SHP77 treated with DMSO at 0.1 percent for 48 hours (cell line): ENCODE measurements around the gene NPDC1.

Source experiments
- DNase-seq: peaks from one replicate; lab custom pipeline; 2025; lab: John Stamatoyannopoulos, UW

Gene NPDC1

GRCh38 chr9:137026384-137026783, 19.6 kb downstream of the NPDC1 start:
- no peak for DNase-seq

- peak; percentile 41 for DNase-seq
Observed at GRCh38 chr9:137025517-137025966, 20.4 kb downstream of the NPDC1 start.

DNA sequence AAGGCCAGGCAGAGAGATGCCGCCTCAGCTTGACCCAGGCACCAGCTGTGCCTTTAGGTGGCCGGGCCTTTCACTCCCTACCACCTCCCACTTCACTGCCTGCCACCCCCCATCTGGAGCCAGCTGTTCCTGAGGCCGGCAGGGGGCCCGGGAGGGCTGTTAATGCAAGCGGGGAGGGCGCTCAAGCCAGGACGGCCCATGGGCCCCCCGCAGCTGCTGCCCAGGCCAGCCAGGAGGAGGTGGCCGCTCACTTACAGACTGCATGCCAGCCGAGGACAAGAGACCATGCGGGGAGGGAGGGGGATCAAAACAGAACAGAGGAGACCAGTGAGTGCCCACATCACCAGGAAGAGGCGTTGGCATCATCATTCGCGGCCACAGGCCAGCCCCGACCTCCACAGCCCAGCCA, 22.4 kb downstream of the NPDC1 start:
- no peak for DNase-seq

DNA sequence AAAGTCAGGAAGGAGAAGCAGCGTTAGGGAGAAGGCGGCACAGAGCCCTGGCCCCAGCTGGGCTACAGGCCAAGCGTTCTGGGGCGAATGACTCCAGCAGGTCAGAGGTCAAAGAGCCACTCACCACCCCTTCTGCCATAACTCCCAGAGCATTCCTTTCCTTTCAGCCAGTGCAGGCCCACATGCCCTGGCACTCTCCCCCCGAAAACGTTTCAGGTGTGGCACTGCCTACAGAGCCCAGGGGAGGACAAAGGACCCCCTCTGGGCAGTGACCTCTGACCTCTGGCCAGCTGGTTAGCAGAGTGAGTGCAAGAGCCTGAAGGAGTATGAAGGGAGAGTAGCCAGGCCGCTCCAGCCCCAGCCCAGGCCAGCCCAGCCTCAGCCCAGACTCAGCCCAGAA, 22.8 kb downstream of the NPDC1 start:
- DNase-seq = no peak

- no peak for DNase-seq
Observed at GRCh38 chr9:137022662-137023008, 23.3 kb downstream of the NPDC1 start.

- DNase-seq = no peak
Observed at GRCh38 chr9:137021979-137022661, 23.9 kb downstream of the NPDC1 start.

DNA sequence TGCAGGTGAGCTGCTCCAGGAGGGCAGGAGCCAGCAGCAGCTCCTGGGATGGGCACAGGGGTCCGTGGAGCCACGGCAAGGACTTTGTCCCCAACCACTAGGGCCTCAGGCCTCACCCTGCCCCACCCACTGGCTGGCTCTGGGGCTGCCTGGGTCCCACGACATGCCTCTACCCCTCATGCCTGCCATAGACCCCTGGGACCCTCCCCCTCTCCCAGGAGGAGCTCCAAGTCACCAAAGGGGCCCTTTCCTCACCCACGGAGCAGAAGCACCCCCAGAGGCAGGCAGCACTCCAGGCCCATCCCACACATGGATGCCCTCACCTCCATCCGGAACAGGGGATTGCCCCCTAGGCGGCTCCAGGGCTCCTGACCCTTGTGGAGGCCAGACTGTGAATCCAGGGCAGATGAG, 24.4 kb downstream of the NPDC1 start:
- DNase-seq = no peak

DNA sequence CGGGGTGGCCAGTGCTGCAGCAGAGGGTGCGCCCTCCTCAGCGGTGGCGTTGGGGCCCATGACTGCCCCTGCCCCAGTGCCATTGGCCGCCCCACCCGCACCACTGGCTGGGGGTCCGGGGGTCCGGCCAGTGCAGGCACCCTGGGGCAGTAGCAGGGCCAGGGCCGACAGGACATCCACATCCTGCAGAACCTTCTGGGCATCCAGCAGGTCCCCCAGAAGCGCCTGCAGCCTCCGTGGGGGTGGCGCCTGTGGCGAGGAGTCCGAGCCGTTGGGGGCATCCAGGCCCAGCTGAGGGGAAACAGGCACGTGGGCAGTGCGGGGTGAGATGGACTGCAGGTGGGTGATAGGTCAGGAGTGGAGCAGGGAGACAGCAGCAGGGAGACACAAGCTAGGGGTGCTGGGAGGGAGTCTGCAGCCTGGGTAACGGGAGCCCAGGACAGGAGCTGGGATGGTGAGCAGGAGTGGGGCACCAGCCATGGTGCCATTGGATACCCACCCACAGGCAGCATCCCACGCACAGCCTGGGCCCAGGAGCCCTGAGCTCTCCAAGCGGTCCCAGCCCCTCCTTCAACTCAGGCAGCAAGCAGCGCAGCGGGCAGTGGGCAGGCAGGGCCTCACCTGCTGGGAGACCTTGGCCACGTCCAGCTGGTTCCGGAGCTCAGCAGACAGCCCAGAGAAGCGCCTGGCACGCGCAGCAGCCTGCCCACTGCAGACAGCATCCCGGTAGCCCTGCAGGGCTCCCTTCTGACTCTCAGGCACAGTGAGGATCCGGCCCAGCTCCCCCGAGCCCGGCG, 25.0 kb downstream of the NPDC1 start:
- no peak for DNase-seq

DNA sequence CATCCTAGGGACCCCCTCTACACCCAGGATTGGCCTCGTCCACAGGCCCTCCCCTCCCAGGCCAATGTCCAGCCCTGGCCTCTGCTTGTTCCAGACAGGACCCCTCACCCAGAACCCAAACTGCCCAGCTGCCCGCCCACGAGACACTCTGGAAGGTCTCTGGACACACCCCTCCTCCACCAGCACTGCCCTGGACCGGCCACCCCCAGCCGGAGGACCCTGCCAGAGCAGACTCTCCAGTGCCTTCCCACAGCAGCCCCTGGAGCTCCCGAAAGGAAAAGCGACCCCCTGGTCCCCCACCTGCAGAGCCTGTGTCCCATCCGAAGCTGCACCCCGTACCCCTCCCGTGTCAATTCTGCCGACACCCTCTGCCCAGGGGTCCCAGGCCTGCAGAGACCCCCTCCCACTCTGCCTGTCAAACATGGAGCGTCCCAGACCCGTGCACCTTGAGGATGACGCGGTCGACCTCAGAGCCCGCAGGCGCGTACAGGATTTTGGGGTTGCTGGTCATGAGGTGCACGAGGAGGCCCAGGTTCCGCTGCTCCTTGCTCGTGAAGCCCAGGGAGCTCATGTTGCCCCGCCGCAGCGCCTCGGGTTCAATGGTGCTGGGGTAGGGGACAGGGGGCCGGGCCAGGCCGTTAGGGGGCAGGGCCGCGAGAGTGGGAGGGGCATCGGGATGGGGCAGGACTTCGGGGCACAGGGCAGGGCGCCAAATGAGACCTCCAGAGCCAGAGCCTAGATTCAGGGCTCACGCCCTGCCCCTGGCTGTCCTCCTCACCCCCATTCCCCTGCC, 25.9 kb downstream of the NPDC1 start:
- DNase-seq = no peak

DNA sequence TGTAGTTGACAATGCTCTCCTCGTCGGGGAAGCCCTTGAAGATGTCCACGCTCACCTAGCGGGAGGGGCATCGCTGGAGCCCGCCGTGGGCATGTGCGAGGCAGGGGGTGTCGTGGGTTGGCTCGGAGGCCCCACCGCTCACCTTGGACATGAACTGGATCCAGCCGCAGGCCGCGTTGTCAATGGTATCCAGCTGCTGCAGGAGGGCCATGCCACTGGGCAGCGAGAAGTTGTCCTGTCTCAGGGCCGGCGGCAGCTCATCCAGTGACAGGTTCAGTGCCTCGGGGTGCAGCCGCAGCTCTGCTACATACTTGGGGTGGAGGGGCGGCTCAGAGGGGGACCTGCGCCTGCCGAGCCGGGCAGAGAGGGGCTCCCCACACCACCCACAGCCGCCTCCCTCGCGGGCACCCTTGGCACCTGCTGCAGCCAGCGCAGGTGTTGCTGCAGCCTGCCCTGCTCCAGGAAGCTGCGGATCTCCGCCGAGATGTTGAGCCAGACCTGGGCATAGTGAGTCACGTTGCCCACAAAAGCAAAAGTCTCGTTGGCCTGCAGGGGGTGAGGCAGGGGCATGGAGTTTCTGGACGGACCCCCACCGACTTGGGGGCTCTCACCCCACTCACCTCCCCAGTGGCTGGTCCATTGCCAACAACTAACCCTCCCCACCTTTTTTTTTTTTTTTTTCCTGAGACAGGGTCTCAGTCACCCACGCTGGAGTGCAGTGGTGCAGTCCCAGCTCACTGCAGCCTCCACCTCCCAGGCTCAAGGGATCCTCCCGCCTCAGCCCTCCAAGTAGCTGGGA, 27.0 kb downstream of the NPDC1 start:
- DNase-seq = no peak

DNA sequence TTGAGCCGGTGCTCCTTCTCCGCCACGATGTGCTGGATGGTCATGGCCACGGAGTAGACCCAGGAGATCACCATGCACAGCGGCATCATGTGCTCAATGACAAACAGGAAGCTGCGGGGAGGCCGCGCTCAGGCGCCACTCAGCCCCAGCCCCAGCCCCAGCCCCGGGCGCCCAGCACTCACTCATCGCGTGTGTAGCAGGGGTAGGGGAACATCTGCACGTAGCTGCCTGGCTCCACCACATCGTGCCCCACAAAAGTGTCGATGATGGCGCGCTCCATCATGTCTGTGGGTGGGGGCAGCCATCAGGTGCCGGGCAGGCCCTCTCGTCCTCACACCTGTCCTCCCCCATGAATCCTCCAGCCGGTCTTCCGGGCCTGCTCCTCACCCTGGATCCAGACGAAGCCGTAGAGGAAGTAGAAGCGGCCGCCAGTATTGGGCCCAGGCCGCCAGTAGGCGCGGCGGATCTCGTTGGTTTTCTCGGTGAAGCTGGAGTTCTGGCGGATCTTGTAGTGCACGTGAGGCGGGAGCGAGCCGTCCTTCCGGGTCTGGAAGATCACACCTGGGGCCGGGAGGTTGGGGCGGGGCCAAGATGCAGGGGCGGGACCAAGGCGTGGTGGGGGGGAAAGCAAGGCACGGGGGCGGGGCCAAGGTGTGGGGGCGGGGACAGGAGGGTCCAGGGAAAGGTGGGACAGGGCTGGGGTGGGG, 28.0 kb downstream of the NPDC1 start:
- no peak for DNase-seq

DNA sequence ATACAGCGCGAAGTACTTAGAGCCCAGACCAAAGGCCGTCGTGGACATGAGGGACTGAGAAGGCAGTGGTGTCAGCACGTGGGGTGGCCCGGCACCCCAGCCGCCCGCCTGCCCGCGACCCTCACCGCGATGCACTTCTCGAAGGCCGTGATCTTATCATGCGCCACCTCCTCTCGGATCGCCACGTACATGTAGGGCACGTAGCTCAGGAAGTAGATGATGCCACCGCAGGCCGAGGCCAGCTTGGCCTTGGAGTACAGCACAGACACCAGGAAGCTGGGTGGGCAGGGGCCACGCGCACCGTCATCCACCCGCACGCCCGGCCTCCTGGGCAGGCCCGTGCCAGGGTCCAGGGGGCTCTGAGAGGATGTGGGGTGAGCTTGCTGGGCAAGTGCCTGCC, 28.9 kb downstream of the NPDC1 start:
- no peak for DNase-seq

DNA sequence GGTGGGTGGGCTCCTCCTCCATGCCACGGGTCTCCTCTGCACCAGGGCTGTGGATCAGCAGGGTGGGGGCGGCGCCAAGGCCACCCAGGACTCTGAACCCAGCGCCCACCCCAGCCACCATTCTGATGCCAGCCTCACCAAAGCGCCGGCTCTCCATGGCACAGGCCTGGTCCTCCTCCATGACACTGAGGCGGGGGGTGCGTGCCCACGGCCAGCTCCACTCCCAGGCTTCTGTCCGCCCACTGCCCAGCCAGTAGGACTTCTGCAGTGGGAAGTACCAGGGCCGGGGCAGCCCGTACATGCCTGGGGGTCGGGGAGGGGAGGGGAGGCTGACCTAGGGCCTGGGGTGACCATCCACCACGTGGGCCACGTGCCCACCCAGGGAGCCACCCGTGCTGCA, 29.5 kb downstream of the NPDC1 start:
- DNase-seq = no peak

DNA sequence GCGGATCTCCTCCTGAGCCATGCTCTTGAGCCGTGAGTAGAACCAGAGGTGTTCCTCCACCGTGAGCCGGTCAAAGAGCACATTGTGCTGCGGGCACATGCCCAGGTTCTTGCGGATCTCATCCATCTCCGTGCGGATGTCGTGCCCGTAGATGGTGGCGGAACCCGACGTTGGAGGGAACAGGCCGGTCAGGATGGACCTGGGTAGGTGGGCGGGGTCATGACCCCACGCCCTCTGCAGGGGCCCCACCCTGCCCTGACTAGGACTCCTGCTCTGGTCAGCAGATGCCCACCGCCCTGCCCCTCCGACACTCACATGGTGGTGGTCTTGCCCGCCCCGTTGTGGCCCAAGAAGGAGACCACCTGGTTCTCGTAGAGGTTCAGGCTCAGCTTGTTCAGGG, 30.0 kb downstream of the NPDC1 start:
- DNase-seq = no peak

DNA sequence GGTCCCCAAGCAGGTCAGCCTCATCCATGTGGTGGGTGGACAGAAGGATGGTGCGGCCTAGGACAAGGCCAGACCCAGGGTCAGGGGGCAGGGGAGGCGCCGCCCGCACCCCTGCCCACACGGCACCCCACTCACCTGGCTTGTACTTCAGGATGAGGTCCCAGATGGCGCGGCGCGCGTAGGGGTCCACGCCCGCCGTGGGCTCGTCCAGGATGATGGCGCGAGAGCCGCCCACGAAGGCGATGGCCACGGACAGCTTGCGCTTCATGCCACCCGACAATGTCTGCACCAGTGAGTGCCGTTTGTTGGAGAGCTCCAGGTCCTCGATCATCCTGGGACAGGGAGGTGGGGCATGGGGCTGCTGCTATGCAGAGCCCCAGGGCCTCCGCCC, 30.4 kb downstream of the NPDC1 start:
- DNase-seq = no peak

DNA sequence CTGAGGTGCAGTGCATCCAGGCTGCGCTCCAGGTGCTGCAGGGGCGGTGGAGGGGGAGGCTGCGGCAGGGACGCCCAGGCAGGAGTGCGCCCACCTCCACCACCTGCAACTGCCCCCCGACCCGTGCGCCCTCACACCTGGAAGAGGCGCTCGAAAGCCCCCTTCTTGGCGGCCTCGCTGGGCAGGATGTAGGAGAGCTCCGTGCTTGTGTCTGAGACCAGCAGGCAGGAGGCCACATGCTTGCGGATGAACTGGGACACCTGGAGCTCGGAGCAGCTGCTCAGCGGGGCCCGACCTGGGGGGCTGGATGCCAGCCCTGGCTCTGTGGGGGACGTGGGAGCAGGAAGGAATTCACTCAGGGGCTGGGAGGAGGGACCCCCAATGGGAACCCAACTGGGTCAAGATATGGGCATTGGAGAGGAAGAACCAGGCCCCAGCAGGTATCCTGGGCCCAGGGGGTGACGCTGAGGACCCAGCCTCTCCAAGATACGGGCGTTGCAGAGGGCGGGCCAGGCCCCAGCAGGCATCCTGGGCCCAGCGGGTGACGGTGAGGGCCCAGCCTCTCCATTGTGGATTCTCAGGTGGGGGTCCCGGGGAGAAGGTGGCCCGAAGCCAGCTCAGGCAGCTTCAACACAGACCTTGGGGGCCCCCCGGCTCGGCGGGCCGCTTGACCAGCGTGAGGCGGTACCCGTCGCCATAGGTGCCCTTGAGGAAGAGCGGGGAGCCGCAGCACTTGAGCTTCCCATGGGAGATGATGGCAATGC, 31.0 kb downstream of the NPDC1 start:
- DNase-seq = no peak

GRCh38 chr9:137014166-137014565, 31.8 kb downstream of the NPDC1 start:
- no peak for DNase-seq

DNA sequence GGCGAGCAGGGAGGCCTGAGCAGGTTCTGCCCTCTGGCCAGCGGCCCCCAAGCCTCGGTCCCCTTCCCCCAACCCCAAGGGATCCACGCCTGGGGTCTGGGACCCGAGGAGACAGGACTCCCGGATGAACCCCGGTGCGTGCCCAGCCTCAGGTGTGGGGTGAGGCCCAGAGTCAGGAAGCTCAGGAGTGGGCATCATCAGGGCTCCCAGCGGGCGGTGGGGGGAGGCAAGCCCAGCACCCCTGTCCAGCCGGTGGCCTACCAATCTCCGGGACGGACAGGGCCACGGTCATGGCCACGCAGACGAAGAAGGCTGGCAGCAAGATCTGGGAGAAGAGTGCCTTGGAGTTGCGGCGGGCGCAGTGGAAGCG, 32.4 kb downstream of the NPDC1 start:
- DNase-seq = no peak

DNA sequence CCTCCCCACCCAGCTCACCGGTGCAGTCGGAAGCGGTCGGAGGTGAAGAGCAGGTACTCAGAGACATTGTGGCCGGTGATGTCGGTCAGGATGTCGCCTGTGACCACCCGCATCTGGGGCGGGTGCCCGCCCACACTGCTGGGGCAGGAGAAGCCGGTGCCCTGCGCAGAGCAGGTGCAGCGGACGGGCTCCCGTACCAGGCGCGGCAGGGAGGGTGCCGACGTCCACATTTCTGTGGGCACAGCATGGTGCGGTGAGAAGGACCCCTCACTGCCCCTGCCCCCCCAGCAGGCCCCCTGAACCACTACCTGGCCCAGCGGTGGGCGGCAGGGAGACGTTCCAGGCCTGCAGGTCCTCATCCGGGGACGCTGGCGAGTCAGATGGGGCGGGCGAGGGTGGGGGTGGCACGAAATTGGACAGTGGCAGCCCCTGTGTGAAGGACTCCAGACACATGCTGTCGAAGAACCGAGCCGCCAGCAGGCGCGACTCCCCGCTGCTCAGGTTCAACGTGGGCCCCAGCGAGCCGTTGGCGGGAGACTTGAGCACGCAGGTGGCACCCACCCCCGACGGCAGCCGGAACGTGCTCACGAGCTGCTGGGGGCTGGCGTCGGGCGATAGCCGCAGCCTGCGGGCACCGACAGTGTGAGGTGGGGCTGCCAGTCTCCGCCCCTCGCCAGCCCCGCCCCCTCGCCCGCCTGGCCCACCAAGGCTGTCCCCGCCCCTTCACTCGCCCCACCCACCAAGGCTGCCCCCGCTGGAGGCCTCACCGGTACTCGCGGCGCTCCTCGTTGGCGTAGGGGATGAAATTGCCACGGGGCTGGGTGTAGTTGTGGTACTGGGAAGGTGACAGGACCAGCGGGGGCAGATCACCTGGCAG, 33.0 kb downstream of the NPDC1 start:
- DNase-seq = no peak
